SK-N-MC (cell line): ENCODE measurements around the gene SH3RF3.

Experiments
- DNase-seq: peaks from one replicate; pipeline ENCODE4 v3.0.0-alpha.2; 2011; ENCODE audit warnings: low read depth, low spot score
- H3K27ac ChIP-seq: fragments of 200-600 bp; sonication (generic); 2 replicates; pipeline ENCODE4 v1.5.1; 2016; ENCODE audit warnings: mixed run types
- H3K36me3 ChIP-seq: fragments of 200-600 bp; sonication (generic); 2 replicates; pipeline ENCODE4 v1.6.1; 2017; ENCODE audit warnings: antibody characterized with exemption, low read length, mixed read lengths; ENCODE audit not compliant: insufficient read depth
- H3K4me3 ChIP-seq: fragments of 200-600 bp; sonication (generic); 2 replicates; pipeline ENCODE4 v1.5.1; 2016
- H3K9ac ChIP-seq: fragments of 200-600 bp; sonication (generic); 2 replicates; pipeline ENCODE4 v1.8.0; 2017; ENCODE audit warnings: mixed run types, mixed read lengths; ENCODE audit not compliant: insufficient read length
- H3K9me3 ChIP-seq: fragments of 200-600 bp; sonication (generic); 2 replicates; pipeline ENCODE4 v1.6.1; 2017; ENCODE audit warnings: low read depth, mild to moderate bottlenecking, antibody characterized with exemption, low read length, moderate library complexity, mixed read lengths
- EZH2 ChIP-seq: fragments of 200-600 bp; sonication (generic); IDR thresholded peaks from one replicate; pipeline ENCODE4 v1.6.1; 2017; ENCODE audit warnings: antibody characterized with exemption
- FOXP2 ChIP-seq: optimal IDR thresholded peaks from 2 replicates; pipeline ENCODE3; 2011; ENCODE audit warnings: mild to moderate bottlenecking, moderate library complexity; ENCODE audit not compliant: insufficient read depth; ENCODE audit errors: extremely low read length, control extremely low read depth
- POLR2AphosphoS5 ChIP-seq: IDR thresholded peaks from 2 replicates; pipeline ENCODE4 v1.6.1; 2012; ENCODE audit warnings: mild to moderate bottlenecking, low read depth, low read length, borderline replicate concordance

The SH3RF3 gene

GRCh38 chr2:109427661-109428091 lies 298.7 kb downstream of the SH3RF3 start:
- Histone ChIP-seq H3K27ac (no peak overlapping the region), H3K36me3 (no peaks in the 10 kb centered on the region), H3K4me3 (no peak overlapping the region), H3K9me3 (no peaks in the 10 kb centered on the region), H3K9ac (no peak overlapping the region)
- TF ChIP-seq POLR2AphosphoS5 (no peak), FOXP2 (no peak), EZH2 (no peak)
- DNase-seq: no peak

GRCh38 chr2:109428281-109428680 lies 299.3 kb downstream of the SH3RF3 start:
- Histone ChIP-seq H3K27ac (no peak overlapping the region), H3K9ac (no peak overlapping the region), H3K4me3 (no peak overlapping the region), H3K36me3 (no peaks in the 10 kb centered on the region), H3K9me3 (no peaks in the 10 kb centered on the region)
- no peak for DNase-seq
- TF ChIP-seq EZH2: no peak

- Histone ChIP-seq H3K27ac (no peak overlapping the region), H3K4me3 (no peak overlapping the region), H3K9me3 (no peaks in the 10 kb centered on the region), H3K9ac (no peak overlapping the region), H3K36me3 (no peaks in the 10 kb centered on the region)
- TF ChIP-seq FOXP2: no peak
- no peak for TF ChIP-seq EZH2
- no peak for TF ChIP-seq POLR2AphosphoS5
- DNase-seq: no peak
Measured at GRCh38 chr2:109428841-109429566, 300.0 kb downstream of the SH3RF3 start.

- H3K9ac ChIP-seq: no peak overlapping the region
- TF ChIP-seq POLR2AphosphoS5: no peak
- TF ChIP-seq EZH2: no peak
- no peak for TF ChIP-seq FOXP2
Measured at GRCh38 chr2:109429567-109430328, 300.7 kb downstream of the SH3RF3 start.

GRCh38 chr2:109430329-109430636 lies 301.3 kb downstream of the SH3RF3 start:
- no peak for TF ChIP-seq FOXP2
- TF ChIP-seq EZH2: no peak

More at GRCh38 chr2:109429567-109430328, 300.7 kb downstream of the SH3RF3 start:
- H3K4me3 ChIP-seq: no peak overlapping the region
- no peaks in the 10 kb centered on the region for H3K9me3 ChIP-seq
- no peaks in the 10 kb centered on the region for H3K36me3 ChIP-seq
- DNase-seq: no peak
- no peak overlapping the region for H3K27ac ChIP-seq

GRCh38 chr2:109432421-109432820 lies 303.4 kb downstream of the SH3RF3 start:
- Histone ChIP-seq H3K36me3 (no peaks in the 10 kb centered on the region), H3K4me3 (no peak overlapping the region), H3K9me3 (no peaks in the 10 kb centered on the region), H3K27ac (no peak overlapping the region), H3K9ac (no peak overlapping the region)
- DNase-seq: no peak
- no peak for TF ChIP-seq EZH2

More at GRCh38 chr2:109430329-109430636, 301.3 kb downstream of the SH3RF3 start:
- H3K9ac ChIP-seq: no peak overlapping the region
- H3K4me3 ChIP-seq: no peak overlapping the region
- no peaks in the 10 kb centered on the region for H3K9me3 ChIP-seq
- H3K36me3 ChIP-seq: no peaks in the 10 kb centered on the region
- no peak overlapping the region for H3K27ac ChIP-seq
- no peak for DNase-seq

GRCh38 chr2:109433486-109433885 lies 304.5 kb downstream of the SH3RF3 start:
- no peak overlapping the region for H3K4me3 ChIP-seq
- no peak overlapping the region for H3K27ac ChIP-seq
- no peaks in the 10 kb centered on the region for H3K9me3 ChIP-seq
- H3K9ac ChIP-seq: no peak overlapping the region
- DNase-seq: no peak
- TF ChIP-seq POLR2AphosphoS5: no peak
- TF ChIP-seq FOXP2: no peak
- TF ChIP-seq EZH2: no peak
- no peaks in the 10 kb centered on the region for H3K36me3 ChIP-seq

GRCh38 chr2:109433926-109434325 lies 304.9 kb downstream of the SH3RF3 start:
- no peak for TF ChIP-seq FOXP2
- TF ChIP-seq POLR2AphosphoS5: no peak
- no peak for TF ChIP-seq EZH2
- Histone ChIP-seq H3K4me3 (no peak overlapping the region), H3K9me3 (no peaks in the 10 kb centered on the region), H3K36me3 (no peaks in the 10 kb centered on the region), H3K9ac (no peak overlapping the region), H3K27ac (no peak overlapping the region)
- no peak for DNase-seq

GRCh38 chr2:109434351-109434750 lies 305.3 kb downstream of the SH3RF3 start:
- H3K4me3 ChIP-seq: no peak overlapping the region
- H3K27ac ChIP-seq: no peak overlapping the region
- no peaks in the 10 kb centered on the region for H3K9me3 ChIP-seq
- H3K36me3 ChIP-seq: no peaks in the 10 kb centered on the region
- TF ChIP-seq EZH2 (no peak), POLR2AphosphoS5 (no peak), FOXP2 (no peak)
- DNase-seq: no peak
- no peak overlapping the region for H3K9ac ChIP-seq
